NB4 (cell line): Measurements from ENCODE around the gene ACOXL.

ENCODE experiments used
- DNase-seq: peaks from one replicate; pipeline ENCODE4 v3.0.0; 2010; ENCODE audit warnings: low read depth
- H3K4me3 ChIP-seq: one replicate; pipeline ENCODE4 v1.5.1; 2011; ENCODE audit warnings: mild to moderate bottlenecking, low read depth, low read length, moderate library complexity
- MYC ChIP-seq: IDR thresholded peaks from 2 replicates; pipeline ENCODE4 v1.6.1; 2011; ENCODE audit warnings: low read depth, low read length
- POLR2A ChIP-seq: IDR thresholded peaks from 2 replicates; pipeline ENCODE4 v1.6.1; 2011; ENCODE audit warnings: mild to moderate bottlenecking; ENCODE audit not compliant: insufficient read length; ENCODE audit errors: extremely low read depth
- TF ChIP-seq, protein P1 (sequence below): IDR thresholded peaks from one replicate; pipeline ENCODE4 v1.5.1; 2012; ENCODE audit warnings: low read depth, low read length
- TF ChIP-seq, protein P2 (sequence below): IDR thresholded peaks from 2 replicates; pipeline ENCODE4 v1.6.1; 2011; ENCODE audit warnings: low read depth, low read length

Gene ACOXL

GRCh38 chr2:111165084-111165483 lies 432.7 kb downstream of the ACOXL start:
- H3K4me3 ChIP-seq, result no peak overlapping the region
- no peak for DNase-seq
- TF ChIP-seq MYC (no peak), POLR2A (no peak)
- TF ChIP-seq, protein P1, sequence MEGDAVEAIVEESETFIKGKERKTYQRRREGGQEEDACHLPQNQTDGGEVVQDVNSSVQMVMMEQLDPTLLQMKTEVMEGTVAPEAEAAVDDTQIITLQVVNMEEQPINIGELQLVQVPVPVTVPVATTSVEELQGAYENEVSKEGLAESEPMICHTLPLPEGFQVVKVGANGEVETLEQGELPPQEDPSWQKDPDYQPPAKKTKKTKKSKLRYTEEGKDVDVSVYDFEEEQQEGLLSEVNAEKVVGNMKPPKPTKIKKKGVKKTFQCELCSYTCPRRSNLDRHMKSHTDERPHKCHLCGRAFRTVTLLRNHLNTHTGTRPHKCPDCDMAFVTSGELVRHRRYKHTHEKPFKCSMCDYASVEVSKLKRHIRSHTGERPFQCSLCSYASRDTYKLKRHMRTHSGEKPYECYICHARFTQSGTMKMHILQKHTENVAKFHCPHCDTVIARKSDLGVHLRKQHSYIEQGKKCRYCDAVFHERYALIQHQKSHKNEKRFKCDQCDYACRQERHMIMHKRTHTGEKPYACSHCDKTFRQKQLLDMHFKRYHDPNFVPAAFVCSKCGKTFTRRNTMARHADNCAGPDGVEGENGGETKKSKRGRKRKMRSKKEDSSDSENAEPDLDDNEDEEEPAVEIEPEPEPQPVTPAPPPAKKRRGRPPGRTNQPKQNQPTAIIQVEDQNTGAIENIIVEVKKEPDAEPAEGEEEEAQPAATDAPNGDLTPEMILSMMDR, result no peak
- TF ChIP-seq, protein P2, sequence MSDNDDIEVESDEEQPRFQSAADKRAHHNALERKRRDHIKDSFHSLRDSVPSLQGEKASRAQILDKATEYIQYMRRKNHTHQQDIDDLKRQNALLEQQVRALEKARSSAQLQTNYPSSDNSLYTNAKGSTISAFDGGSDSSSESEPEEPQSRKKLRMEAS, result no peak

GRCh38 chr2:111166115-111166514 lies 433.7 kb downstream of the ACOXL start:
- DNase-seq, result no peak
- no peak overlapping the region for H3K4me3 ChIP-seq
- TF ChIP-seq, protein P1, result no peak
- TF ChIP-seq MYC (no peak), POLR2A (no peak)
- TF ChIP-seq, protein P2, result no peak

- H3K4me3 ChIP-seq, result no peak overlapping the region
- TF ChIP-seq MYC, result no peak
- no peak for TF ChIP-seq POLR2A
- TF ChIP-seq, protein P1, result no peak
- TF ChIP-seq, protein P2, result no peak
- DNase-seq, result peak; percentile 41
These were observed 434.9 kb downstream of the ACOXL start for GRCh38 chr2:111167076-111167862.

DNA sequence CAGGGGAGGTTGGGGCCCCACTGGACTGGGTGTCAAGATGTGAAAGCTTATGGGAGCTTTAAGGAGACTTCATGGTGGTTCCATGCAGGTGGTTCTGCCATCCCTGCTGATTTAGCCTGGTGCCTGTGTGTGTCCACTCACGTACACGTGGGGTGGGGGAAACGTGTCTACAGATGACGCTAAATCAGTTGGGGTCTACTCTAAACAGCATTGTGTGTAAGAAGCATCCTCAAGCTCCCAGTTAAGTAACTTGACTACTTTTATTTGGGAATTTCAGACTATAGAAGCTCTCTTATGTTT lies 435.4 kb downstream of the ACOXL start:
- H3K4me3 ChIP-seq, result no peak overlapping the region
- TF ChIP-seq POLR2A (no peak), MYC (no peak)
- TF ChIP-seq, protein P1, result no peak
- TF ChIP-seq, protein P2, result no peak
- no peak for DNase-seq
